SK-N-MC (cell line): ENCODE measurements around the gene CIP2A.

ENCODE experiments used
- DNase-seq: peaks from one replicate; pipeline ENCODE4 v3.0.0-alpha.2; 2011; ENCODE audit warnings: low read depth, low spot score
- H3K27ac ChIP-seq: fragments of 200-600 bp; sonication (generic); 2 replicates; pipeline ENCODE4 v1.5.1; 2016; ENCODE audit warnings: mixed run types
- H3K36me3 ChIP-seq: fragments of 200-600 bp; sonication (generic); 2 replicates; pipeline ENCODE4 v1.6.1; 2017; ENCODE audit warnings: antibody characterized with exemption, low read length, mixed read lengths; ENCODE audit not compliant: insufficient read depth
- H3K4me3 ChIP-seq: fragments of 200-600 bp; sonication (generic); 2 replicates; pipeline ENCODE4 v1.5.1; 2016
- H3K9ac ChIP-seq: fragments of 200-600 bp; sonication (generic); 2 replicates; pipeline ENCODE4 v1.8.0; 2017; ENCODE audit warnings: mixed run types, mixed read lengths; ENCODE audit not compliant: insufficient read length
- H3K9me3 ChIP-seq: fragments of 200-600 bp; sonication (generic); 2 replicates; pipeline ENCODE4 v1.6.1; 2017; ENCODE audit warnings: low read depth, mild to moderate bottlenecking, antibody characterized with exemption, low read length, moderate library complexity, mixed read lengths
- EZH2 ChIP-seq: fragments of 200-600 bp; sonication (generic); IDR thresholded peaks from one replicate; pipeline ENCODE4 v1.6.1; 2017; ENCODE audit warnings: antibody characterized with exemption
- FOXP2 ChIP-seq: optimal IDR thresholded peaks from 2 replicates; pipeline ENCODE3; 2011; ENCODE audit warnings: mild to moderate bottlenecking, moderate library complexity; ENCODE audit not compliant: insufficient read depth; ENCODE audit errors: extremely low read length, control extremely low read depth
- POLR2AphosphoS5 ChIP-seq: IDR thresholded peaks from 2 replicates; pipeline ENCODE4 v1.6.1; 2012; ENCODE audit warnings: mild to moderate bottlenecking, low read depth, low read length, borderline replicate concordance

The CIP2A gene

GRCh38 chr3:108527817-108528216 lies 61.4 kb downstream of the CIP2A start:
- TF ChIP-seq FOXP2: no peak
- no peak for TF ChIP-seq POLR2AphosphoS5
- no peak for TF ChIP-seq EZH2
- Histone ChIP-seq H3K4me3 (no peak overlapping the region), H3K9me3 (no peaks in the 10 kb centered on the region), H3K27ac (no peak overlapping the region), H3K36me3 (no peaks in the 10 kb centered on the region), H3K9ac (no peak overlapping the region)
- DNase-seq: no peak

- Histone ChIP-seq H3K27ac (no peak overlapping the region), H3K9ac (no peak overlapping the region), H3K36me3 (no peaks in the 10 kb centered on the region), H3K9me3 (no peaks in the 10 kb centered on the region), H3K4me3 (no peak overlapping the region)
- no peak for TF ChIP-seq POLR2AphosphoS5
- no peak for TF ChIP-seq FOXP2
- TF ChIP-seq EZH2: no peak
- no peak for DNase-seq
Observed at GRCh38 chr3:108527109-108527508, 62.1 kb downstream of the CIP2A start.

GRCh38 chr3:108525971-108526370 lies 63.3 kb downstream of the CIP2A start:
- H3K4me3 ChIP-seq: no peak overlapping the region
- no peaks in the 10 kb centered on the region for H3K36me3 ChIP-seq
- H3K27ac ChIP-seq: no peak overlapping the region
- TF ChIP-seq POLR2AphosphoS5 (no peak), EZH2 (no peak), FOXP2 (no peak)
- no peak overlapping the region for H3K9ac ChIP-seq
- H3K9me3 ChIP-seq: no peaks in the 10 kb centered on the region
- DNase-seq: no peak

- Histone ChIP-seq H3K9me3 (no peaks in the 10 kb centered on the region), H3K4me3 (no peak overlapping the region), H3K27ac (no peak overlapping the region), H3K9ac (no peak overlapping the region), H3K36me3 (no peaks in the 10 kb centered on the region)
- no peak for DNase-seq
- no peak for TF ChIP-seq FOXP2
- no peak for TF ChIP-seq POLR2AphosphoS5
- no peak for TF ChIP-seq EZH2
Observed at GRCh38 chr3:108525256-108525655, 64.0 kb downstream of the CIP2A start.

- no peak overlapping the region for H3K27ac ChIP-seq
- no peaks in the 10 kb centered on the region for H3K36me3 ChIP-seq
- H3K9ac ChIP-seq: no peak overlapping the region
- H3K4me3 ChIP-seq: no peak overlapping the region
- no peaks in the 10 kb centered on the region for H3K9me3 ChIP-seq
- no peak for DNase-seq
- TF ChIP-seq EZH2 (no peak), POLR2AphosphoS5 (no peak), FOXP2 (no peak)
Observed at GRCh38 chr3:108524537-108524936, 64.7 kb downstream of the CIP2A start.

- Histone ChIP-seq H3K36me3 (no peaks in the 10 kb centered on the region), H3K27ac (no peak overlapping the region), H3K9me3 (no peaks in the 10 kb centered on the region), H3K9ac (no peak overlapping the region), H3K4me3 (no peak overlapping the region)
- DNase-seq: no peak
- no peak for TF ChIP-seq POLR2AphosphoS5
- TF ChIP-seq EZH2: no peak
- TF ChIP-seq FOXP2: no peak
Observed at GRCh38 chr3:108518895-108519294, 70.3 kb downstream of the CIP2A start.

- Histone ChIP-seq H3K4me3 (no peak overlapping the region), H3K27ac (no peak overlapping the region), H3K9ac (no peak overlapping the region), H3K36me3 (no peaks in the 10 kb centered on the region), H3K9me3 (no peaks in the 10 kb centered on the region)
- no peak for DNase-seq
- TF ChIP-seq EZH2 (no peak), POLR2AphosphoS5 (no peak), FOXP2 (no peak)
Observed at GRCh38 chr3:108516881-108517280, 72.4 kb downstream of the CIP2A start.

- Histone ChIP-seq H3K36me3 (no peaks in the 10 kb centered on the region), H3K9ac (no peak overlapping the region), H3K27ac (no peak overlapping the region), H3K4me3 (no peak overlapping the region), H3K9me3 (no peaks in the 10 kb centered on the region)
- no peak for TF ChIP-seq FOXP2
- TF ChIP-seq POLR2AphosphoS5: no peak
- TF ChIP-seq EZH2: no peak
- no peak for DNase-seq
Observed at GRCh38 chr3:108513961-108514360, 75.3 kb downstream of the CIP2A start.

- TF ChIP-seq POLR2AphosphoS5 (no peak), EZH2 (no peak), FOXP2 (no peak)
- DNase-seq: no peak
- Histone ChIP-seq H3K27ac (no peak overlapping the region), H3K36me3 (no peaks in the 10 kb centered on the region), H3K4me3 (no peak overlapping the region), H3K9me3 (no peaks in the 10 kb centered on the region), H3K9ac (no peak overlapping the region)
Observed at GRCh38 chr3:108512671-108513070, 76.6 kb downstream of the CIP2A start.
